WTC11 (cell line): Measurements from ENCODE around the gene EXOC6.

Experiments used
- RELA ChIP-seq: sonication (generic); formaldehyde crosslinking; IDR thresholded peaks from 2 replicates; pipeline ENCODE4 v1.8.1; 2022; ENCODE audit warnings: missing genetic modification reagents, mild to moderate bottlenecking, borderline replicate concordance
- RORB ChIP-seq: fragments of 250-450 bp; sonication (Bioruptor Pico); IDR thresholded peaks from 2 replicates; pipeline ENCODE4 v1.9.0; 2021; ENCODE audit warnings: mild to moderate bottlenecking
- TEAD1 ChIP-seq: sonication (generic); formaldehyde crosslinking; IDR thresholded peaks from 2 replicates; pipeline ENCODE4 v1.8.0; 2022; ENCODE audit warnings: mild to moderate bottlenecking, missing genetic modification reagents
- TP53 ChIP-seq: sonication (generic); formaldehyde crosslinking; IDR thresholded peaks from 2 replicates; pipeline ENCODE4 v1.8.1; 2023; ENCODE audit warnings: mild to moderate bottlenecking, missing genetic modification reagents
- ZNF138 ChIP-seq: sonication (generic); formaldehyde crosslinking; conservative IDR thresholded peaks from 2 replicates; pipeline ENCODE4 v1.8.1; 2022; ENCODE audit warnings: mild to moderate bottlenecking, moderate library complexity, missing genetic modification reagents
- TF ChIP-seq, protein P1 (sequence below): sonication (generic); formaldehyde crosslinking; conservative IDR thresholded peaks from 2 replicates; pipeline ENCODE4 v1.8.1; 2022; ENCODE audit warnings: mild to moderate bottlenecking, missing genetic modification reagents
- TF ChIP-seq, protein P2 (sequence below): fragments of 200-600 bp; IDR thresholded peaks from 2 replicates; pipeline ENCODE4 v1.8.0; 2022; ENCODE audit warnings: antibody characterized with exemption
- TF ChIP-seq, protein P3 (sequence below): sonication (generic); formaldehyde crosslinking; IDR thresholded peaks from 2 replicates; pipeline ENCODE4 v1.8.1; 2022; ENCODE audit warnings: low read depth, missing genetic modification reagents, borderline replicate concordance
- TF ChIP-seq, protein P4 (sequence below): sonication (generic); formaldehyde crosslinking; IDR thresholded peaks from 2 replicates; pipeline ENCODE4 v1.8.0; 2022; ENCODE audit warnings: mild to moderate bottlenecking, missing genetic modification reagents

DNA sequence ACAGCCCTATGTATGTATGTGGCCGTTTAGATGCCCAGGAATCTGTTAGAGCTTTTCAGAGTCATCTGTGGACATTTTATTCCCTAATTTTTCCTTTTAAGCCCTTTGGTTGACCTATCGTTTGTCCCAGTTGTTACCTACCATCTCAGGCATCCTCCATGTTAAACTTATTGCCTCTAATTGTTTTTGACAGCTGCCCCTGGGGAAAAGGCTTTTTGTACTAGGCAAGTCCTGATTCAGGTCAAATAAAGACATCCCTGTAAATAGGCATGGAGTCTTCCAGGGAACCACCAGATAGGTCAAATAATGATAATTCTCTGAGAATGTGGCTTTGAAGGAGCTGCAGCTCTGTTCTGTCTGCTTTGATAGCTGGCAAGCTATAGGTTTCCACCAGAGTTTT is 124.6 kb downstream of the EXOC6 start:
- TF ChIP-seq ZNF138 (CRISPR knock-in tag) (no peak), TP53 (CRISPR knock-in tag) (no peak), TEAD1 (CRISPR knock-in tag) (no peak), RORB (CRISPR knock-in tag) (no peak), RELA (CRISPR knock-in tag) (no peak)
- TF ChIP-seq, protein P1, sequence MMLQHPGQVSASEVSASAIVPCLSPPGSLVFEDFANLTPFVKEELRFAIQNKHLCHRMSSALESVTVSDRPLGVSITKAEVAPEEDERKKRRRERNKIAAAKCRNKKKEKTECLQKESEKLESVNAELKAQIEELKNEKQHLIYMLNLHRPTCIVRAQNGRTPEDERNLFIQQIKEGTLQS (CRISPR knock-in tag) = no peak
- TF ChIP-seq, protein P2, sequence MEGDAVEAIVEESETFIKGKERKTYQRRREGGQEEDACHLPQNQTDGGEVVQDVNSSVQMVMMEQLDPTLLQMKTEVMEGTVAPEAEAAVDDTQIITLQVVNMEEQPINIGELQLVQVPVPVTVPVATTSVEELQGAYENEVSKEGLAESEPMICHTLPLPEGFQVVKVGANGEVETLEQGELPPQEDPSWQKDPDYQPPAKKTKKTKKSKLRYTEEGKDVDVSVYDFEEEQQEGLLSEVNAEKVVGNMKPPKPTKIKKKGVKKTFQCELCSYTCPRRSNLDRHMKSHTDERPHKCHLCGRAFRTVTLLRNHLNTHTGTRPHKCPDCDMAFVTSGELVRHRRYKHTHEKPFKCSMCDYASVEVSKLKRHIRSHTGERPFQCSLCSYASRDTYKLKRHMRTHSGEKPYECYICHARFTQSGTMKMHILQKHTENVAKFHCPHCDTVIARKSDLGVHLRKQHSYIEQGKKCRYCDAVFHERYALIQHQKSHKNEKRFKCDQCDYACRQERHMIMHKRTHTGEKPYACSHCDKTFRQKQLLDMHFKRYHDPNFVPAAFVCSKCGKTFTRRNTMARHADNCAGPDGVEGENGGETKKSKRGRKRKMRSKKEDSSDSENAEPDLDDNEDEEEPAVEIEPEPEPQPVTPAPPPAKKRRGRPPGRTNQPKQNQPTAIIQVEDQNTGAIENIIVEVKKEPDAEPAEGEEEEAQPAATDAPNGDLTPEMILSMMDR = no peak
- TF ChIP-seq, protein P3, sequence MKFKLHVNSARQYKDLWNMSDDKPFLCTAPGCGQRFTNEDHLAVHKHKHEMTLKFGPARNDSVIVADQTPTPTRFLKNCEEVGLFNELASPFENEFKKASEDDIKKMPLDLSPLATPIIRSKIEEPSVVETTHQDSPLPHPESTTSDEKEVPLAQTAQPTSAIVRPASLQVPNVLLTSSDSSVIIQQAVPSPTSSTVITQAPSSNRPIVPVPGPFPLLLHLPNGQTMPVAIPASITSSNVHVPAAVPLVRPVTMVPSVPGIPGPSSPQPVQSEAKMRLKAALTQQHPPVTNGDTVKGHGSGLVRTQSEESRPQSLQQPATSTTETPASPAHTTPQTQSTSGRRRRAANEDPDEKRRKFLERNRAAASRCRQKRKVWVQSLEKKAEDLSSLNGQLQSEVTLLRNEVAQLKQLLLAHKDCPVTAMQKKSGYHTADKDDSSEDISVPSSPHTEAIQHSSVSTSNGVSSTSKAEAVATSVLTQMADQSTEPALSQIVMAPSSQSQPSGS = no peak
- TF ChIP-seq, protein P4, sequence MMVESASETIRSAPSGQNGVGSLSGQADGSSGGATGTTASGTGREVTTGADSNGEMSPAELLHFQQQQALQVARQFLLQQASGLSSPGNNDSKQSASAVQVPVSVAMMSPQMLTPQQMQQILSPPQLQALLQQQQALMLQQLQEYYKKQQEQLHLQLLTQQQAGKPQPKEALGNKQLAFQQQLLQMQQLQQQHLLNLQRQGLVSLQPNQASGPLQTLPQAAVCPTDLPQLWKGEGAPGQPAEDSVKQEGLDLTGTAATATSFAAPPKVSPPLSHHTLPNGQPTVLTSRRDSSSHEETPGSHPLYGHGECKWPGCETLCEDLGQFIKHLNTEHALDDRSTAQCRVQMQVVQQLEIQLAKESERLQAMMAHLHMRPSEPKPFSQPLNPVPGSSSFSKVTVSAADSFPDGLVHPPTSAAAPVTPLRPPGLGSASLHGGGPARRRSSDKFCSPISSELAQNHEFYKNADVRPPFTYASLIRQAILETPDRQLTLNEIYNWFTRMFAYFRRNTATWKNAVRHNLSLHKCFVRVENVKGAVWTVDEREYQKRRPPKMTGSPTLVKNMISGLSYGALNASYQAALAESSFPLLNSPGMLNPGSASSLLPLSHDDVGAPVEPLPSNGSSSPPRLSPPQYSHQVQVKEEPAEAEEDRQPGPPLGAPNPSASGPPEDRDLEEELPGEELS (CRISPR knock-in tag) = no peak
